SK-N-SH (cell line): ENCODE results near the gene FRMPD1. TPM values are rescaled to one million over a fixed set of nuclear protein-coding genes. Genes with fewer than 3 reads are reported as not detected.

Experiments used
- CTCF ChIA-PET: fragments of 300-600, 350-600 bp; formaldehyde crosslinking; extraction: SDS; loops from one replicate; lab custom pipeline; 2021; lab: Yijun Ruan, JAX
- POLR2A ChIA-PET: fragments of 350-600 bp; sonication (Branson Sonifier 250); formaldehyde crosslinking; extraction: SDS; loops from one replicate; lab custom pipeline; 2020; ENCODE audit warnings: antibody characterized with exemption, inconsistent platforms; lab: Yijun Ruan, JAX
- DNase-seq: peaks from one replicate; pipeline ENCODE4 v3.0.0; 2012
- H2AFZ ChIP-seq: fragments of 200-600 bp; sonication (generic); 2 replicates; pipeline ENCODE4 v1.8.1; 2016; ENCODE audit warnings: antibody characterized with exemption, mild to moderate bottlenecking, low read depth
- H3F3A ChIP-seq: fragments of 200-600 bp; sonication (generic); replicated peaks from 2 replicates; pipeline ENCODE3; 2016; ENCODE audit warnings: antibody characterized with exemption, mild to moderate bottlenecking; ENCODE audit not compliant: insufficient read depth
- H3K27ac ChIP-seq, 2 experiments: fragments of 200-500 bp in 1 of 2; fragments of 200-600 bp in 1 of 2; sonication (Bioruptor generic) in 1 of 2; sonication (generic), shearing (Covaris generic) in 1 of 2; 2 replicates each; pipeline versions ENCODE4 v1.5.1 to v1.6.1; 2014 to 2016; ENCODE audit warnings: low read depth in 2 of 2, inconsistent platforms in 1 of 2, low read length in 1 of 2, mild to moderate bottlenecking in 1 of 2, mixed read lengths in 1 of 2
- H3K27me3 ChIP-seq: fragments of 200-600 bp; sonication (generic), shearing (Covaris generic); 2 replicates; pipeline ENCODE4 v1.6.1; 2016; ENCODE audit warnings: mixed run types; ENCODE audit not compliant: insufficient read depth
- H3K36me3 ChIP-seq, 2 experiments: fragments of 200-500 bp in 1 of 2; fragments of 200-600 bp in 1 of 2; sonication (Bioruptor generic) in 1 of 2; sonication (generic) in 1 of 2; replicated peaks in 1 of 2; 2 replicates each; pipeline versions ENCODE3 to v1.5.1; 2014 to 2016; ENCODE audit warnings: low read length in 1 of 2, mild to moderate bottlenecking in 1 of 2; ENCODE audit not compliant: insufficient read depth in 2 of 2, control insufficient read depth in 1 of 2
- H3K4me1 ChIP-seq, 2 experiments: fragments of 200-500 bp in 1 of 2; fragments of 200-600 bp in 1 of 2; sonication (Bioruptor generic) in 1 of 2; sonication (generic), shearing (Covaris generic) in 1 of 2; 2 replicates each; pipeline versions ENCODE4 v1.5.1 to v1.6.1; 2014 to 2016; ENCODE audit warnings: low read depth in 1 of 2, low read length in 1 of 2, mixed run types in 1 of 2; ENCODE audit not compliant: insufficient read depth in 2 of 2, control insufficient read depth in 1 of 2
- H3K4me2 ChIP-seq: fragments of 200-600 bp; sonication (generic), shearing (Covaris generic); 2 replicates; pipeline ENCODE4 v1.6.1; 2017; ENCODE audit warnings: mixed run types
- H3K4me3 ChIP-seq, 2 experiments: fragments of 200-500 bp in 1 of 2; fragments of 200-600 bp in 1 of 2; sonication (Bioruptor generic) in 1 of 2; sonication (generic), shearing (Covaris generic) in 1 of 2; 2 replicates each; pipeline versions ENCODE4 v1.5.1 to v1.8.1; 2014 to 2016; ENCODE audit warnings: low read depth in 2 of 2, inconsistent platforms in 1 of 2, low read length in 1 of 2, mild to moderate bottlenecking in 1 of 2, mixed read lengths in 1 of 2, moderate library complexity in 1 of 2
- H3K79me2 ChIP-seq: fragments of 200-600 bp; sonication (generic); 2 replicates; pipeline ENCODE4 v1.8.1; 2017; ENCODE audit warnings: mild to moderate bottlenecking; ENCODE audit not compliant: insufficient read depth
- H3K9ac ChIP-seq: fragments of 200-600 bp; sonication (generic); 2 replicates; pipeline ENCODE4 v1.6.1; 2017; ENCODE audit warnings: mixed run types
- H3K9me2 ChIP-seq: fragments of 200-600 bp; sonication (generic); 2 replicates; pipeline ENCODE4 v1.6.1; 2017; ENCODE audit warnings: mixed run types
- H3K9me3 ChIP-seq: fragments of 200-600 bp; sonication (generic); 2 replicates; pipeline ENCODE4 v1.6.1; 2017; ENCODE audit warnings: mixed run types, mild to moderate bottlenecking, moderate library complexity
- H4K20me1 ChIP-seq: fragments of 200-600 bp; sonication (generic); 2 replicates; pipeline ENCODE4 v1.6.1; 2017; ENCODE audit warnings: mild to moderate bottlenecking, mixed run types; ENCODE audit not compliant: insufficient read depth
- ELF1 ChIP-seq: IDR thresholded peaks from 2 replicates; pipeline ENCODE4 v1.4.0; 2012
- JUND ChIP-seq: IDR thresholded peaks from 2 replicates; pipeline ENCODE4 v1.4.0; 2012
- NFIC ChIP-seq: IDR thresholded peaks from 2 replicates; pipeline ENCODE4 v1.4.0; 2012; ENCODE audit warnings: borderline replicate concordance
- NRF1 ChIP-seq: IDR thresholded peaks from 2 replicates; pipeline ENCODE4 v1.6.1; 2012; ENCODE audit warnings: low read depth, mild to moderate bottlenecking, low read length
- POLR2AphosphoS5 ChIP-seq: IDR thresholded peaks from 2 replicates; pipeline ENCODE4 v1.6.1; 2012; ENCODE audit warnings: low read depth, low read length
- SIN3A ChIP-seq: IDR thresholded peaks from 2 replicates; pipeline ENCODE4 v1.6.1; 2012; ENCODE audit warnings: low read depth, mild to moderate bottlenecking, low read length, moderate library complexity, borderline replicate concordance
- SMC3 ChIP-seq: IDR thresholded peaks from 2 replicates; pipeline ENCODE4 v1.6.1; 2012; ENCODE audit warnings: low read depth, low read length, improper control_type of control experiment
- TCF12 ChIP-seq: IDR thresholded peaks from 2 replicates; pipeline ENCODE4 v1.4.0; 2012
- WGBS: methylation state at CpG from one replicate; pipeline ENCODE4 v1.1.6; 2017; ENCODE audit warnings: low lambda C conversion rate; 5-methylcytosine and 5-hydroxymethylcytosine counted together
- polyA plus RNA-seq, 3 experiments: library from polyadenylated mRNA; depleted of rRNA; stranded (reverse); fragments of >200 nt; gene quantifications; 2 replicates each; pipeline ENCODE4 v1.2.3, GENCODE V29; 2012
- TF ChIP-seq, protein P1 (sequence below): fragments of 150-350 bp; IDR thresholded peaks from 2 replicates; pipeline ENCODE4 v1.6.1; 2017; ENCODE audit warnings: antibody characterized with exemption, low read length, low read depth, borderline replicate concordance
- TF ChIP-seq, protein P2 (sequence below): IDR thresholded peaks from 2 replicates; pipeline ENCODE4 v1.4.0; 2012; ENCODE audit warnings: low read depth, borderline replicate concordance

The FRMPD1 gene
- polyA plus RNA-seq, 1 of the 3 experiments (the other 2 are of a cell fraction): not detected

DNA sequence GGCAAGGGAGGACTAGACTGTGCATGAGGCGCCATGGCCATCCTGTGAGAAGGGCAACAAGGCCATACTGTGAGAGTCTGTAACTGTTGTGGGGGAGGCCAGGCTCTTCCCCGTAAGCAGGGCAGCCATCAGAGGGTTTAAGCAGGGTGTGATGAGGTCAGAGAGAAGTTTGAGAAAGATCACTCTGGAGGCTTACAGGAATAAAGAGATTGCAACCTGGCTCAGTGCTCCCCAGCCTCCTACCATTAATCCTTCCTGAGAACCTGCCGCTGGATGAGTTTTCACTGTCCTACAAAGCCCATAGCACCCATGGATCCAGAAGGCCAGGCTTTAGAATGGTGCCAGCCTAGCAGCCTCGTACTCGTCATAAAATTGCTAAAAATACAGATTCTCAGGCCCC is 88.5 kb downstream of the FRMPD1 start:
- Histone ChIP-seq H3K4me1 (no peaks in the 10 kb centered on the region), H3K27me3 (peaks cover 16% of the 10 kb centered on the region; the same call in 1 of the 2 replicates), H2AFZ (no peak overlapping the region), H3K4me3 (no peak overlapping the region), H3K9me3 (no peaks in the 10 kb centered on the region), H3K79me2 (no peaks in the 10 kb centered on the region), H4K20me1 (no peaks in the 10 kb centered on the region), H3K9ac (no peak overlapping the region), H3K27ac (no peak overlapping the region), H3K9me2 (no peaks in the 10 kb centered on the region), H3F3A (no peaks in the 10 kb centered on the region), H3K4me2 (no peak overlapping the region), H3K36me3 (no peaks in the 10 kb centered on the region)
- ChIA-PET POLR2A (no interaction called here), CTCF (interaction anchor here (0.8 kb wide), 1 partner anchor 114 kb away, joined by 3 read pairs; no protein-coding TSS in a partner anchor)
- no peak for DNase-seq
- TF ChIP-seq JUND: no peak
- TF ChIP-seq NFIC: no peak
- no peak for TF ChIP-seq TCF12
- TF ChIP-seq, protein P1, sequence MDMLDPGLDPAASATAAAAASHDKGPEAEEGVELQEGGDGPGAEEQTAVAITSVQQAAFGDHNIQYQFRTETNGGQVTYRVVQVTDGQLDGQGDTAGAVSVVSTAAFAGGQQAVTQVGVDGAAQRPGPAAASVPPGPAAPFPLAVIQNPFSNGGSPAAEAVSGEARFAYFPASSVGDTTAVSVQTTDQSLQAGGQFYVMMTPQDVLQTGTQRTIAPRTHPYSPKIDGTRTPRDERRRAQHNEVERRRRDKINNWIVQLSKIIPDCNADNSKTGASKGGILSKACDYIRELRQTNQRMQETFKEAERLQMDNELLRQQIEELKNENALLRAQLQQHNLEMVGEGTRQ: no peak
- no peak for TF ChIP-seq POLR2AphosphoS5
- TF ChIP-seq SIN3A: no peak
- WGBS: 58% methylated on average over 5 of the region's 5 CpGs

DNA sequence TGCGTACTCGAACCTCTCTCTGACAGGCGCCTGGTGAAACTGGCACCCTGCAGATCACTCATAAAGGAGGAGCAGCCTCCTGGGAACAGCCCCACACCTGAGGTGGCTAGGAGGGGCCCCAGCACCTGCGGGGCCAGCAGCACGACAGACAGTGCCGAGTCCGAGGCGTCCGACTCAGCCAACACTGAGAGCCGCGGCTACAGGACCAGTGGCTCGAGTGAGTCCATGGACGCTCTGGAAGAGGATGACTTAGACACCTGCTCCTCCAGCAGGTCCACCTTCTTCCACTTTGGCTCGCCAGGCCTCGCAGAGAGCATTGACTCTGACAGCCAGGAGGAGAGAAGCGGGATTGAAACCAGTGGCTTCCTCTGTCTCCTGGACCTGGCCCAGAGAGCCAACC is 89.4 kb downstream of the FRMPD1 start:
- Histone ChIP-seq H3K9me2 (no peaks in the 10 kb centered on the region), H3K4me1 (no peaks in the 10 kb centered on the region), H3K4me3 (no peak overlapping the region), H3K27me3 (peaks cover 9% of the 10 kb centered on the region; the same call in 1 of the 2 replicates), H3K9ac (no peak overlapping the region), H3K9me3 (no peaks in the 10 kb centered on the region), H2AFZ (no peak overlapping the region), H3K27ac (no peak overlapping the region), H3K36me3 (no peaks in the 10 kb centered on the region), H3F3A (no peaks in the 10 kb centered on the region), H3K79me2 (no peaks in the 10 kb centered on the region), H4K20me1 (no peaks in the 10 kb centered on the region), H3K4me2 (no peak overlapping the region)
- CTCF ChIA-PET: no interaction called here
- POLR2A ChIA-PET: no interaction called here
- WGBS: 60% methylated on average over 1 of the region's 16 CpGs
- no peak for TF ChIP-seq JUND
- no peak for DNase-seq

DNA sequence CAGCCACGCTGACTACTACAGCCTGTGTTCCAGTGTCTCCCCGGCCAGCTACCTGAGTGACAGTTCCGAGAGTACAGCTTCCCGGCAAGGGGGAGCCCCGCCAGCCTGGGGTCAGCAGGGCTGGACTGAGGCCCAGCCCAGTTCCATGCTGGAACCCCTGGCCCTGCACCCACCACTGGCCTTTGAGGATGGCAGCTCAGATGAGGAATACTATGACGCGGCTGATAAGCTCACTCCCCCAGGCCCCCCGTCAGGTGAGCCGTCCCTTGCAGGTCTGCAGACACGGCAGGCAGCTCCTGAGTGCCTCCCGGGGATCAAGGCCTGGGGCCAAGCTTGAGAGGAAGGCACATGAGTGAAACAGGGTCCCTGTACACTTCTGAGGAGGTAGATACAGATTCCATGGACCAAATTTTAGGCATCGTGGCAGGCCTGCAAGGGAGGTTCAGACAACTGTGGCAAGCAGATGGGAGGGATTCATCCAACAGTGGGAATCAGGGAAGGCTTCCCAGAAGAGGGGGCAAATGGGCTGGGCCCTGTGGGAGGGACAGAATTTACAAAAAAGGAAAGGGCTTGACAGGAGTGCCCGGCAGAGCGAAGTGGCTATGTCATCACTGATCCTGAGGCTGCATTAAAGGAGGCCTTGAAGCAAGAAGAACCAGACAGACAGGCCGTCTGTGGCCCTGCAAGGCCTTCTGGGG is 90.0 kb downstream of the FRMPD1 start:
- no peaks in the 10 kb centered on the region for H3K9me2 ChIP-seq
- H3K79me2 ChIP-seq: no peaks in the 10 kb centered on the region
- peaks cover 9% of the 10 kb centered on the region; the same call in 1 of the 2 replicates for H3K27me3 ChIP-seq
- POLR2A ChIA-PET: no interaction called here
- no peak overlapping the region for H3K27ac ChIP-seq
- H3K36me3 ChIP-seq: no peaks in the 10 kb centered on the region
- no peaks in the 10 kb centered on the region for H3F3A ChIP-seq
- H3K4me1 ChIP-seq: no peaks in the 10 kb centered on the region
- TF ChIP-seq ELF1: no peak
- no peak for TF ChIP-seq SMC3
- TF ChIP-seq, protein P2, sequence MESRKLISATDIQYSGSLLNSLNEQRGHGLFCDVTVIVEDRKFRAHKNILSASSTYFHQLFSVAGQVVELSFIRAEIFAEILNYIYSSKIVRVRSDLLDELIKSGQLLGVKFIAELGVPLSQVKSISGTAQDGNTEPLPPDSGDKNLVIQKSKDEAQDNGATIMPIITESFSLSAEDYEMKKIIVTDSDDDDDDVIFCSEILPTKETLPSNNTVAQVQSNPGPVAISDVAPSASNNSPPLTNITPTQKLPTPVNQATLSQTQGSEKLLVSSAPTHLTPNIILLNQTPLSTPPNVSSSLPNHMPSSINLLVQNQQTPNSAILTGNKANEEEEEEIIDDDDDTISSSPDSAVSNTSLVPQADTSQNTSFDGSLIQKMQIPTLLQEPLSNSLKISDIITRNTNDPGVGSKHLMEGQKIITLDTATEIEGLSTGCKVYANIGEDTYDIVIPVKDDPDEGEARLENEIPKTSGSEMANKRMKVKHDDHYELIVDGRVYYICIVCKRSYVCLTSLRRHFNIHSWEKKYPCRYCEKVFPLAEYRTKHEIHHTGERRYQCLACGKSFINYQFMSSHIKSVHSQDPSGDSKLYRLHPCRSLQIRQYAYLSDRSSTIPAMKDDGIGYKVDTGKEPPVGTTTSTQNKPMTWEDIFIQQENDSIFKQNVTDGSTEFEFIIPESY: no peak
- TF ChIP-seq NRF1: no peak
- CTCF ChIA-PET: no interaction called here
- 72% methylated on average over 7 of the region's 15 CpGs for WGBS
- no peaks in the 10 kb centered on the region for H4K20me1 ChIP-seq
- no peak for DNase-seq
- no peak overlapping the region for H3K4me3 ChIP-seq
- no peak overlapping the region for H3K9ac ChIP-seq
- H2AFZ ChIP-seq: no peak overlapping the region
- no peak overlapping the region for H3K4me2 ChIP-seq
- no peaks in the 10 kb centered on the region for H3K9me3 ChIP-seq
